HEK293 (cell line): ENCODE data around the gene ARCN1.

ENCODE experiments used
- CTCF ChIA-PET: fragments of 350-600 bp; formaldehyde crosslinking; extraction: SDS; loops from one replicate; lab custom pipeline; 2021; ENCODE audit warnings: antibody characterized with exemption; lab: Yijun Ruan, JAX
- POLR2A ChIA-PET: fragments of 300-600 bp; formaldehyde crosslinking; extraction: SDS; loops from one replicate; lab custom pipeline; 2020; ENCODE audit warnings: antibody characterized with exemption, inconsistent platforms; lab: Yijun Ruan, JAX
- H3K27ac ChIP-seq: fragments of 200-500 bp; sonication (Bioruptor generic); 2 replicates; pipeline ENCODE4 v1.5.1; 2014; ENCODE audit warnings: low read depth, low read length, control low read depth, inconsistent platforms; ENCODE audit errors: extremely low read depth
- H3K36me3 ChIP-seq, 2 experiments: fragments of 200-500 bp in 1 of 2; sonication (Bioruptor generic) in 1 of 2; 1 replicate in 1 of 2; 2 replicates in 1 of 2; pipeline ENCODE4 v1.5.1; 2014 to 2017; ENCODE audit warnings: inconsistent platforms in 2 of 2, low read length in 2 of 2; ENCODE audit not compliant: control insufficient read depth in 2 of 2, insufficient read depth in 1 of 2
- H3K4me1 ChIP-seq: fragments of 200-500 bp; sonication (Bioruptor generic); 2 replicates; pipeline ENCODE4 v1.5.1; 2014; ENCODE audit warnings: mild to moderate bottlenecking, low read length, inconsistent platforms; ENCODE audit not compliant: control insufficient read depth, insufficient read depth
- H3K4me3 ChIP-seq: 2 replicates; pipeline ENCODE4 v1.5.1; 2011; ENCODE audit warnings: low read depth, mild to moderate bottlenecking, control low read depth, low read length, moderate library complexity
- H3K9me3 ChIP-seq: fragments of 200-500 bp; sonication (Bioruptor generic); 2 replicates; pipeline ENCODE4 v1.5.1; 2014; ENCODE audit warnings: low read depth, low read length, inconsistent platforms; ENCODE audit not compliant: control insufficient read depth, insufficient read depth
- GLI4 ChIP-seq: fragments of 450-650 bp; formaldehyde crosslinking; IDR thresholded peaks from 2 replicates; pipeline ENCODE4 v1.5.1; 2016; ENCODE audit warnings: missing biosample characterization, missing genetic modification characterization
- KLF9 ChIP-seq: fragments of 450-650 bp; formaldehyde crosslinking; IDR thresholded peaks from 2 replicates; pipeline ENCODE4 v1.5.1; 2016; ENCODE audit warnings: missing biosample characterization, missing genetic modification characterization, low read depth
- MYNN ChIP-seq: fragments of 450-650 bp; formaldehyde crosslinking; IDR thresholded peaks from 2 replicates; pipeline ENCODE4 v1.5.1; 2016; ENCODE audit warnings: missing biosample characterization, missing genetic modification characterization, borderline replicate concordance
- OSR2 ChIP-seq: fragments of 450-650 bp; formaldehyde crosslinking; IDR thresholded peaks from 2 replicates; pipeline ENCODE4 v1.5.1; 2016; ENCODE audit warnings: missing biosample characterization, missing genetic modification characterization
- REPIN1 ChIP-seq: fragments of 450-650 bp; formaldehyde crosslinking; IDR thresholded peaks from 2 replicates; pipeline ENCODE4 v1.5.1; 2017; ENCODE audit warnings: missing biosample characterization, missing genetic modification characterization, low read depth
- SP7 ChIP-seq: fragments of 450-650 bp; formaldehyde crosslinking; IDR thresholded peaks from 2 replicates; pipeline ENCODE4 v1.5.1; 2016; ENCODE audit warnings: missing biosample characterization, missing genetic modification characterization
- TCF7L2 ChIP-seq: IDR thresholded peaks from 2 replicates; pipeline ENCODE4 v1.6.1; 2011; ENCODE audit warnings: low read depth, mild to moderate bottlenecking, inconsistent platforms, low read length, moderate library complexity, borderline replicate concordance
- ZBTB7A ChIP-seq: fragments of 450-650 bp; formaldehyde crosslinking; IDR thresholded peaks from 2 replicates; pipeline ENCODE4 v1.5.1; 2016; ENCODE audit warnings: low read depth, missing biosample characterization, missing genetic modification characterization
- ZNF211 ChIP-seq: fragments of 450-650 bp; formaldehyde crosslinking; IDR thresholded peaks from 2 replicates; pipeline ENCODE4 v1.5.1; 2016; ENCODE audit warnings: low read depth, missing biosample characterization, missing genetic modification characterization
- ZNF354C ChIP-seq: fragments of 450-650 bp; formaldehyde crosslinking; IDR thresholded peaks from 2 replicates; pipeline ENCODE4 v1.5.1; 2016; ENCODE audit warnings: missing biosample characterization, missing genetic modification characterization, low read depth, borderline replicate concordance
- ZNF629 ChIP-seq: fragments of 450-650 bp; formaldehyde crosslinking; IDR thresholded peaks from 2 replicates; pipeline ENCODE4 v1.5.1; 2017; ENCODE audit warnings: missing biosample characterization, missing genetic modification characterization
- ZNF701 ChIP-seq: fragments of 450-650 bp; formaldehyde crosslinking; IDR thresholded peaks from 2 replicates; pipeline ENCODE4 v1.5.1; 2016; ENCODE audit warnings: missing biosample characterization, missing genetic modification characterization
- TF ChIP-seq, protein P1 (sequence below): fragments of 450-650 bp; formaldehyde crosslinking; IDR thresholded peaks from 2 replicates; pipeline ENCODE4 v1.5.1; 2016; ENCODE audit warnings: missing biosample characterization, missing genetic modification characterization
- TF ChIP-seq, protein P2 (sequence below): fragments of 450-650 bp; IDR thresholded peaks from 2 replicates; pipeline ENCODE4 v1.5.1; 2018; ENCODE audit warnings: missing biosample characterization, mild to moderate bottlenecking, missing genetic modification characterization
- TF ChIP-seq, protein P3 (sequence below): fragments of 450-650 bp; formaldehyde crosslinking; IDR thresholded peaks from 2 replicates; pipeline ENCODE4 v1.5.1; 2016; ENCODE audit warnings: missing biosample characterization, missing genetic modification characterization
- TF ChIP-seq, protein P4 (sequence below): fragments of 450-650 bp; formaldehyde crosslinking; IDR thresholded peaks from 2 replicates; pipeline ENCODE4 v1.5.1; 2016; ENCODE audit warnings: missing biosample characterization, missing genetic modification characterization, borderline replicate concordance

ARCN1 gene

DNA sequence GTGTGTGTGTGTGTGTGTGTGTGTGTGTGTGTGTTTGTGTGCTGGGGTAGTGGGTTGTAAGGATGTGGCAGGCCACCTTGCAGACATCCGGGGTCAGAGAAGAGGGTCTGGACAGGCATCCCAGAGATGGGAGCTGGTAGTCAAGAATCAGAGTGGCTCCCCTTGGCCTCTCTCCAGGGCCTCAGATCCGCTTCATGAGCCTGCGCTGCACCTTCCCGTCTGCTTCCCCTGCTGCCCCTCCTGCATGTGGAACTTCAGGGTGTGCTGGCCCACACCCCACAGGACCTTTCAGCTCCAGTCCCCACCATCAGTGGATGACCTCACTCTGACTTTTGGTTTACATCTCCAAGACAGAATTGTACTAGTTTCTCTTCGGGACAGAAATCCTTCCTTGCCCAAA, 76.1 kb downstream of the ARCN1 start:
- POLR2A ChIA-PET: interaction anchor here (0.7 kb wide), 1 partner anchor 12 kb away, joined by 4 read pairs; no protein-coding TSS in a partner anchor
- no peak overlapping the region for H3K4me3 ChIP-seq
- peaks cover 0 to 84% of the 10 kb centered on the region in 2 experiments; a peak in 2 of 3 replicates for H3K36me3 ChIP-seq
- TF ChIP-seq ZNF354C (tag by site-specific recombination): no peak
- TF ChIP-seq, protein P1, sequence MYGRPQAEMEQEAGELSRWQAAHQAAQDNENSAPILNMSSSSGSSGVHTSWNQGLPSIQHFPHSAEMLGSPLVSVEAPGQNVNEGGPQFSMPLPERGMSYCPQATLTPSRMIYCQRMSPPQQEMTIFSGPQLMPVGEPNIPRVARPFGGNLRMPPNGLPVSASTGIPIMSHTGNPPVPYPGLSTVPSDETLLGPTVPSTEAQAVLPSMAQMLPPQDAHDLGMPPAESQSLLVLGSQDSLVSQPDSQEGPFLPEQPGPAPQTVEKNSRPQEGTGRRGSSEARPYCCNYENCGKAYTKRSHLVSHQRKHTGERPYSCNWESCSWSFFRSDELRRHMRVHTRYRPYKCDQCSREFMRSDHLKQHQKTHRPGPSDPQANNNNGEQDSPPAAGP (tag by site-specific recombination): 0 out of 2 replicates have a peak, but pooled peaks have one; percentile 29
- H3K27ac ChIP-seq: no peak overlapping the region
- no peaks in the 10 kb centered on the region for H3K9me3 ChIP-seq
- CTCF ChIA-PET: interaction anchor here (0.6 to 1.8 kb wide), 2 partner anchors 9 to 276 kb away, joined by 3 to 6 read pairs; no protein-coding TSS in a partner anchor
- no peaks in the 10 kb centered on the region for H3K4me1 ChIP-seq

DNA sequence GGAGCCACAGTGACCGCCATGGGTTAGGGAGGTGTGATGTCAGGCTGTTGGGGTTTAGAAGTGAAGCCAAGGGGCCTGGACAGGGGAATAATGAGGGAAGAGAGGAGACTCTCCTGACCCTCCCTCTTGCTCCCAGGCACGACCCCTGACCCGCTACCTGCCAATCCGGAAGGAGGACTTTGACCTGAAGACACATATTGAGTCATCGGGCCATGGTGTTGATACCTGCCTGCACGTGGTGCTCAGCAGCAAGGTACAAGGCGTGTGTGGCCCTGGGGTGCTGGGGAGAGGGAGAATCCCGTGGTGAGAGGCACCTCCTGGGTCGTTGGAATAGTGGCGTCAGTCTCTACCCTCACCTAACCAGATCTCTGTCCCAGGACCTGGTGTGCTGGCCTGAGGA, 77.7 kb downstream of the ARCN1 start:
- H3K27ac ChIP-seq: no peak overlapping the region
- no peaks in the 10 kb centered on the region for H3K9me3 ChIP-seq
- H3K4me3 ChIP-seq: no peak overlapping the region
- peaks cover 0 to 77% of the 10 kb centered on the region in 2 experiments; a peak in 2 of 3 replicates for H3K36me3 ChIP-seq
- ChIA-PET CTCF (interaction anchor here (0.7 to 1.4 kb wide), 2 partner anchors 24 to 44 kb away, joined by 3 read pairs; no protein-coding TSS in a partner anchor), POLR2A (no interaction called here)
- TF ChIP-seq, protein P2, sequence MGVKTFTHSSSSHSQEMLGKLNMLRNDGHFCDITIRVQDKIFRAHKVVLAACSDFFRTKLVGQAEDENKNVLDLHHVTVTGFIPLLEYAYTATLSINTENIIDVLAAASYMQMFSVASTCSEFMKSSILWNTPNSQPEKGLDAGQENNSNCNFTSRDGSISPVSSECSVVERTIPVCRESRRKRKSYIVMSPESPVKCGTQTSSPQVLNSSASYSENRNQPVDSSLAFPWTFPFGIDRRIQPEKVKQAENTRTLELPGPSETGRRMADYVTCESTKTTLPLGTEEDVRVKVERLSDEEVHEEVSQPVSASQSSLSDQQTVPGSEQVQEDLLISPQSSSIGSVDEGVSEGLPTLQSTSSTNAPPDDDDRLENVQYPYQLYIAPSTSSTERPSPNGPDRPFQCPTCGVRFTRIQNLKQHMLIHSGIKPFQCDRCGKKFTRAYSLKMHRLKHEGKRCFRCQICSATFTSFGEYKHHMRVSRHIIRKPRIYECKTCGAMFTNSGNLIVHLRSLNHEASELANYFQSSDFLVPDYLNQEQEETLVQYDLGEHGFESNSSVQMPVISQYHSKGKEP (tag by site-specific recombination): no peak
- TF ChIP-seq, protein P3, sequence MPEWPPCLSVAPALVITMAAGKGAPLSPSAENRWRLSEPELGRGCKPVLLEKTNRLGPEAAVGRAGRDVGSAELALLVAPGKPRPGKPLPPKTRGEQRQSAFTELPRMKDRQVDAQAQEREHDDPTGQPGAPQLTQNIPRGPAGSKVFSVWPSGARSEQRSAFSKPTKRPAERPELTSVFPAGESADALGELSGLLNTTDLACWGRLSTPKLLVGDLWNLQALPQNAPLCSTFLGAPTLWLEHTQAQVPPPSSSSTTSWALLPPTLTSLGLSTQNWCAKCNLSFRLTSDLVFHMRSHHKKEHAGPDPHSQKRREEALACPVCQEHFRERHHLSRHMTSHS (tag by site-specific recombination): no peak
- TF ChIP-seq ZBTB7A (tag by site-specific recombination): no peak
- no peak for TF ChIP-seq SP7 (tag by site-specific recombination)
- TF ChIP-seq KLF9 (tag by site-specific recombination): no peak
- no peak for TF ChIP-seq TCF7L2
- no peak for TF ChIP-seq ZNF701 (tag by site-specific recombination)
- TF ChIP-seq, protein P4, sequence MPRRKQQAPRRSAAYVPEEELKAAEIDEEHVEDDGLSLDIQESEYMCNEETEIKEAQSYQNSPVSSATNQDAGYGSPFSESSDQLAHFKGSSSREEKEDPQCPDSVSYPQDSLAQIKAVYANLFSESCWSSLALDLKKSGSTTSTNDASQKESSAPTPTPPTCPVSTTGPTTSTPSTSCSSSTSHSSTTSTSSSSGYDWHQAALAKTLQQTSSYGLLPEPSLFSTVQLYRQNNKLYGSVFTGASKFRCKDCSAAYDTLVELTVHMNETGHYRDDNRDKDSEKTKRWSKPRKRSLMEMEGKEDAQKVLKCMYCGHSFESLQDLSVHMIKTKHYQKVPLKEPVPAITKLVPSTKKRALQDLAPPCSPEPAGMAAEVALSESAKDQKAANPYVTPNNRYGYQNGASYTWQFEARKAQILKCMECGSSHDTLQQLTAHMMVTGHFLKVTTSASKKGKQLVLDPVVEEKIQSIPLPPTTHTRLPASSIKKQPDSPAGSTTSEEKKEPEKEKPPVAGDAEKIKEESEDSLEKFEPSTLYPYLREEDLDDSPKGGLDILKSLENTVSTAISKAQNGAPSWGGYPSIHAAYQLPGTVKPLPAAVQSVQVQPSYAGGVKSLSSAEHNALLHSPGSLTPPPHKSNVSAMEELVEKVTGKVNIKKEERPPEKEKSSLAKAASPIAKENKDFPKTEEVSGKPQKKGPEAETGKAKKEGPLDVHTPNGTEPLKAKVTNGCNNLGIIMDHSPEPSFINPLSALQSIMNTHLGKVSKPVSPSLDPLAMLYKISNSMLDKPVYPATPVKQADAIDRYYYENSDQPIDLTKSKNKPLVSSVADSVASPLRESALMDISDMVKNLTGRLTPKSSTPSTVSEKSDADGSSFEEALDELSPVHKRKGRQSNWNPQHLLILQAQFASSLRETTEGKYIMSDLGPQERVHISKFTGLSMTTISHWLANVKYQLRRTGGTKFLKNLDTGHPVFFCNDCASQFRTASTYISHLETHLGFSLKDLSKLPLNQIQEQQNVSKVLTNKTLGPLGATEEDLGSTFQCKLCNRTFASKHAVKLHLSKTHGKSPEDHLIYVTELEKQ (tag by site-specific recombination): no peak
- TF ChIP-seq ZNF211 (tag by site-specific recombination): no peak
- no peak for TF ChIP-seq OSR2 (tag by site-specific recombination)
- H3K4me1 ChIP-seq: no peaks in the 10 kb centered on the region

DNA sequence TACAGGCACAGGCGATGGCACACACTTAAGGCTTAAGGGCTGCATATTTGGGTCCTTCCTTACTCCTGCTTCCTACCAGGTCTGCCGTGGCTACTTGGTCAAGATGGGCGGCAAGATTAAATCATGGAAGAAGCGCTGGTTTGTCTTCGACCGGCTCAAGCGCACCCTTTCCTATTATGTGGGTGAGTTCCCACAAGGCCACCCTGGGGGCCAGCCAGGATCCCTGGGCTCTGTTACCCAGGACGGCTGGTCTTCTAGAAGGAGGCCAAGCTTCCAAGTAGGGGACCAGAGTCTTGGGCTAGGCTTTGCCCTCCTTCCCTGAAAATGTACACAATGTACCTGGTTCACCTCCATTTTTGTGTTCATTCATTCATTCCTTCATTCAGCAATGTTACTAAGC, 78.2 kb downstream of the ARCN1 start:
- Histone ChIP-seq H3K9me3 (no peaks in the 10 kb centered on the region), H3K4me3 (no peak overlapping the region), H3K4me1 (no peaks in the 10 kb centered on the region), H3K36me3 (peaks cover 0 to 77% of the 10 kb centered on the region in 2 experiments; a peak in 2 of 3 replicates), H3K27ac (no peak overlapping the region)
- TF ChIP-seq REPIN1 (tag by site-specific recombination): no peak
- no peak for TF ChIP-seq MYNN (tag by site-specific recombination)
- no peak for TF ChIP-seq GLI4
- TF ChIP-seq ZNF629 (tag by site-specific recombination): no peak
- ChIA-PET CTCF (interaction anchor here (1.4 kb wide), 1 partner anchor 24 kb away, joined by 3 read pairs; no protein-coding TSS in a partner anchor), POLR2A (no interaction called here)
